Measurements from ENCODE around the gene MYO1G.
A peak's percentile ranks its signal among the peaks of the same experiment; 100 is the strongest.
"Not testable (repeated sequence)": the region's sequence is repeated elsewhere in the genome, so short reads cannot be mapped to it uniquely, and the experiment has no call there.

MYO1G gene

DNA sequence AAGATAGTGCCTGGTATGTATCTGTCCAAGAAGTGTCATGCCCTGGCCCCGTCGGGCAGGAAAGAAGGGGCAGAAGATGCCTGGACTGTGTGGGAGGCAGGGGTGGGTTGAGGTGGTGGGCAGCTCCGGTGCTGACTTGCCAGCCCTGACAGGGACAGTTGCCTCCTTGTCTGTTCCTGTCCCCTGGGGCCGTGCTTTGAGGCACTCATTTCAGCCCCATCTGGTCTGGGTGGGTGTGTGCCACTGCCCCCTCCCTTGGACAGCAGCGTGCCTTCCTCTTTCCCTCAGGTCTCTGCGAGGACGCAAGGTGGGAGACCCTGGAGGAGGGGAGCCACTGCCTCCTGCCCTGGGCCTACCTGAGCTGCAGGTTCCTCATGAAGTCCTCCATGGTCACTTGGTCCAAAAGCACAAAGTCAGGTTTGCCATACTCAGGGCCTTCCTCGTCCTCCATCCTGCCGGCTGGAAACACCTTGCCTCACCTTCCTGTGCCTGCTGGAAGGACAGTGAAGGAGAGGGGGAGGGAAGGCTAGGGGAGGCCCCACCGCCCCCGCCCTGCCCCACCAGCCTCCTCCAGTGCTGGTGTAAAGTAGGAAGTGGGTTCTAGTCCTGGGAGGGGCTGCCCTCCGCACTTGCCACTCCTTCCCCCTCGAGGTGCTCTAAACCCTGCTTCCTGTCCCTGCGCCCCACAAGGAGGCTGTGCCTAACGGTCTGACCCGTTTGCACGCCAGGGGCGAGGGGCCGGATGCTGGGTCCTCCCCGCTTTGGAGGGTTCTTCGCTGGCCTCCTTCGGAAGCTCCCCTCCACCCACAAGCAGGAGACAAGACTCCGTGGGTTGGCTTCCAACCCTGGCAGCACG is at the start of gene MYO1G:
Gene MYO1G, minus strand, starts transcription at position 505 of the 856 bp plus-strand sequence. Its CDS starts 54 bp downstream, at position 451.
- peak; percentile 86 for DNase-seq (ENCODE audit: low read depth)

- no peak for DNase-seq (ENCODE audit: low read depth)
Measured at GRCh38 chr7:45028138-45028919, 49.5 kb upstream of the MYO1G start.

GRCh38 chr7:45027774-45028114 is 48.9 kb upstream of the MYO1G start:
- DNase-seq (ENCODE audit: low read depth) = no peak

- no peak for DNase-seq (ENCODE audit: low read depth)
Measured at GRCh38 chr7:45026984-45027773, 48.4 kb upstream of the MYO1G start.

DNA sequence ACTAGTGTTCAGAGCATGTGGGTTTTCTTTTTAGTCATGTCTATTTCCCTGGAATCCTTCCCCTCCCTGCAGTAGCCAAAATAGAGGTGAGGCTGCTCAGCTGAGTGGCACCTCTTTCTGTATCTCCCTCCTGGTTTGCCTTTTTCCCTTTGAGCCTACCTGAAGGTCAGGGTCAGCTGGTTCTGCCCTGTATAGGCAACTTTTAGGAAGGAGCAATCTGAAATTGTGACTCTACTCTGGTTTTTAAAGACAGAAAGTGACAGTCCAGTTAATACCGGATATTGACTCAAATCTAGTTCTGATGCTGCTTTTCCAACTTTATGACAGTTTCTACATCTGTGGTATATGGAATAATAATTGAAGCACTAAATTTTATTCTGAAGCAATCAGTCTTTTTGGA is 47.2 kb upstream of the MYO1G start:
- no peak for DNase-seq (ENCODE audit: low read depth)

DNA sequence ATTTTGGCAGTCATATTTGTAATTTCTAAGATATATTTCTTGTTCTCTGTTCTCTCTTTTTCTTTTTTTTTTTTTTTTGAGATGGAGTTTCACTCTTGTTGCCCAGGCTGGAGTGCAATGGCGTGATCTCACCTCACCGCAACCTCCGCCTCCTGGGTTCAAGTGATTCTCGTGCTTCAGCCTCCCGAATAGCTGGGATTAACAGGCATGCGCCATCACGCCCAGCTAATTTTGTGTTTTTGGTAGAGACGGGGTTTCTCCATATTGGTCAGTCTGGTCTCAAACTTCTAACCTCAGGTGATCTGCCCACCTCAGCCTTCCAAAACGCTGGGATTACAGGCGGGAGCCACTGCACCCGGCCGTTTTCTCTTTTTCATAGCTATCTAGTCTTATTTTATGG is 46.7 kb upstream of the MYO1G start:
- DNase-seq (ENCODE audit: low read depth) = not testable (repeated sequence)

DNA sequence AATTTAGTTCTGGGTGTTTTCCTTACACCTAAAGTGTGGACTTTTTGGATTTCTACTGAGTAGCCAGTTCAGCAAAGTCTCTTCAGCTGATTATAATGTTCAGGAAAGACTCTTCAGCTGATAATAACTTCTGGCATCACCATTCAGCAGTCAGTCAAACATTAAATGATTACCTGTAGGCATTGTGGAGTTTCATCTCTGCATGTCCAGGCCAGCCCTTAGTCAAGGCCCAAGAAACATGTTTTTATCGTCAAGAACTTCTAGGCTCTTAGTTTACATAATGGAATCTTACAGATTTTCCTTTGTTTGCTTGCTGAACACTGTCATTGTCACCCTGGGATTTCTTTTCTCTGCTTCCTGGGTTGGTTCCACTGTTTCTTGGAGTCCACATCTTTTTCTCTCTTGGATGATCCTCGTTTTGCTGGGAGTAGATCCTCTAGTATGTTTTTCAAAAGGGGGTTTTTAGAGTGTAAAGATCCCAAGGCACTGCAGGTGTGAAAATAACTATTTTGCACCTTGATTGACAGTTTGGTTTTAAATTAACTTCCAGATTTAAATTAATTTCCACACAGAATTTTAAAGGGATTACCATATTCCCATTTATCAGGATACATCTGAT is 45.4 kb upstream of the MYO1G start:
- no peak for DNase-seq (ENCODE audit: low read depth)

DNA sequence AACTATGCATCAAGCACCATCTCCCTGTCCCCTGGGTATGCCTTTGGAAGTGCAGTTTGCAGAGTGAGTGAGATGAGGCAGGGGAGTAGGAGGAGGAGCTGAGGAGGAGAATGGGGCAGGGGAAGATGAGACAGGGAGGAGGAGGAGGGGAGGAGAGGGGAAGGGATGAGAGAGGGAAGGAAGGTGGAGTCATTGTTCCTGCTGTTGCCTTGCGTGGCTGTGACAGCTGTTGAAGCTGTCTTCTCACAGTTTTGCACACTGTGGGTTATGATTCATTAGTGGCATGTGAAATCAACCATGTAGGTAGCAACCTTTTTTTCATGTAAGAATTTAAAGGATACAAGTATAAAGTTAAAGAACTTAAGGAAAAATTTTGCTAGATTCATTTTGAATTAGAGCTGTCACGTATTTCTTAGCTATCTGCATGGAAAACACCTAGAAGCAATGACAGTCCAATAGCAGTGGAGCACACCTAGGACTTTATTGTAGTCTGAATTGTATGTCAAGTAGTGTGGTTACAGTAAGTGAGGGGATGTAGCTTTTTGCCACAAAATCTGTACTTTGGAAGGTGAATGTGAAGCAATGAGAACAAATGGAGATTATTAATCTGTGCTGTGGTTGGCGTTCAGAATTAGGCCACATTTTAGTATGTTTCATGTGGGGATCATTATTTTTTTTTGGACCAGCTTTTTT is 42.9 kb upstream of the MYO1G start:
- DNase-seq (ENCODE audit: low read depth) = no peak

DNA sequence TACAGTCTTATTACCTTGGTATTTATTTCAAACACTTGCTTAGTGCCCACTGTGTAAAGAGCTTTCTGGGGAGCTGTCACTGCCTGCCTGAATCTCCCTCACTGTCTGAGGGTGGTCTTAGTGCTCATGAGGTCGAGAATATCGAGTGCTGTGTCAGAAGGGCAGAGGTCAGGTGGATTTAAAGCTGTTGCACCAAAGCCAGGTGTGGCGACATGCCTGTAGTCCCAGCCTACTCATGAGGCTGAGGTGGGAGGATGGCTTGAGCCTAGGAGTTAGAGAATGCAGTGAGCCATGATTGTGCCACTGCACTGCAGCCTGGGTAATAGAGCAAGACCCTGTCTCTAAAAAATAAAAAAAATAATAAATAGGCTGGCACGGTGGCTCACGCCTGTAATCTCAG is 42.1 kb upstream of the MYO1G start:
- DNase-seq (ENCODE audit: low read depth) = no peak

DNA sequence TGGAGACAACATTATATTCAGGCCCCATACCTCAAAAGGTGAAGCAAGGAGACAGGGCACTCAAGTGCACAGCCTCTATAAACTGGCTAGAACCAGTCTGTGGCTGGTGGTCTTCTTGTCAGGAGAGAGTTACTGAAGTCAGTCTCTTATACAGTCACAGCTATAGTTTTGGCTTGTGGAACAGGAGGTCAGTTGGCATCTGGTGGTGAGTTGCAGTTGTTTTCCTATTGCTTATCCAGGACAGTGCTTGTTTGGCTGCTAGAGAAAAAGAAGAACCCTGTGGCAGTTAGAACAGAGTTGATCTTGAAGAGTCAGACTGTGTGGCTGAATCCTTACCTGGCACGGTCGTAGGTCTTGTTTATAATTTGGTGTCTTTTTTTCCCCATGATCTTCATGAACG is 38.4 kb upstream of the MYO1G start:
- DNase-seq (ENCODE audit: low read depth) = no peak

DNA sequence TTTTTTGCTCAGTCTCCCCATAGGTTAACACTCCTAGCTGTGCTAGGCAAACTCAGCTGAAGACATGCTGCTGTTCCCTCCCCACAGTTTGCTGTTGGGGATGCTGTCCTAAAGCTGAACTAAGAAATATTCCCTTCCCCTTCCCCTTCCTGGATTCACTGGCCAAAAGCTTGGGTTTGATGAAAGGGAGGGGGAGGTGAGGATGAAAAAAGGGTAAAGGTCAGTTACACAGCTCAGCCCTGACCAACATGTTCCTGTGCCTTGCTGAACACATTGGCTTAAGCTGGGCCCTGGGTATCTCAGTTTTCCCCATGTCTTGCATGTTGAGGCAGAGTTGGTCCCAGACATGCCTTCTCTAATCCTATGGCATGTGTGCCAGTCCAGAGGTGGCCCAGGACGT is 36.5 kb upstream of the MYO1G start:
- no peak for DNase-seq (ENCODE audit: low read depth)

DNA sequence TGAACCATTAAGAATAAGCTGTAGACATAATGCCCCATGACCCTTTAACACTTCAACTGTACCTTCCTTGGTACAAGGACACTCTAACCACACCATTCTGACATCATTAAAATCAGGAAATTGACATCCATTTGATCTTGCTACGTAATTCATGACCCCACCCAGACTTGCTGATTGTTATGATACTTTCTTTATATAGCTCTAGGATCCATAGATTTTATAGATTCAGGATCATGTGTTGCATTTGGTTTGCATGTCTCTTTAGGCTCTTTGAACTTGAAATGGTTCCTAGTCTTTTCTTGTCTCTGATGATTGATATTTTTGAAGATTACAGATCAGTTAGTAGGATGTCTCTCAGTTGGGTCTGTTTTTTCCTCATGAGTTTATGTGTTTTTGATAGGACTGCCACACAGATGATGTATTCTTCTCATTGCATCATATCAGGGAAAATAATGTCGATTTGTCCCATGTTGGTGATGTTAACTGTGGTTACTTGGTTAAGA is 34.7 kb upstream of the MYO1G start:
- DNase-seq (ENCODE audit: low read depth) = no peak

DNA sequence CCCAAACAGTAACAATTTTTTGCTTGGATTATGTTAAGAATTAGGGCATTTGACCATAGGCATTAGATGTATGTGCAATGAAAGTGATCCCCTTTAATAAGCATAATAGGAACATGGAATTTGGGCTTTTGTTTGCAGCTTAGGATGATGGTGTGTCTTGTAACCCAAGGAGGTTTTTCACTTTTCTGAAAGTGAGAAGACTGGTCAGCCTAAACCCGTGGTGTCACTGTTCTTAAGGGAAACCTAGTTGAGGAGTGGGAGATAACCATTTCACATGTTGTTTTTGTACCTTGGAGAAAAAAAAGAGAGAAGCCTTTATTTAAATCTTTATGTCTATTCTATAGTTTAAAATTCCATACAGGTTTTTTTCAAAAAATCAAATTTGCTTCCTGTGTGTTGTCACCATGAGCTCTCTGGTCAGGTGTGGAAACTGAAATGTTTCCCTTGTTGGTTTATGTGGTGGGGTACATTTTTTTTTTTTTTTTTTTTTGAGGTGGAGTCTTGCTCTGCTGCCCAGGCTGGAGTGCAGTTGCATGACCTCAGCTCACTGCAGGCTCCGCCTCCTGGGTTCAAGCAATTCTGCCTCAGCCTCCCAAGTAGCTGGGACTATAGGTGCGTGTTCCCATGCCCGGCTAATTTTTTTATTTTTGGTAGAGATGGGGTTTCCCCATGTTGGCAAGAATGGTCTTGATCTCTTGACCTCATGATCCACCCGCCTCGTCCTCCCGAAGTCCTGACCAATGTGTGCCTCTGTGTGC is 28.9 kb upstream of the MYO1G start:
- no peak for DNase-seq (ENCODE audit: low read depth)

GRCh38 chr7:45007106-45007505 is 28.3 kb upstream of the MYO1G start:
- DNase-seq (ENCODE audit: low read depth) = no peak

- no peak for DNase-seq (ENCODE audit: low read depth)
Measured at GRCh38 chr7:45003789-45004188, 25.0 kb upstream of the MYO1G start.

DNA sequence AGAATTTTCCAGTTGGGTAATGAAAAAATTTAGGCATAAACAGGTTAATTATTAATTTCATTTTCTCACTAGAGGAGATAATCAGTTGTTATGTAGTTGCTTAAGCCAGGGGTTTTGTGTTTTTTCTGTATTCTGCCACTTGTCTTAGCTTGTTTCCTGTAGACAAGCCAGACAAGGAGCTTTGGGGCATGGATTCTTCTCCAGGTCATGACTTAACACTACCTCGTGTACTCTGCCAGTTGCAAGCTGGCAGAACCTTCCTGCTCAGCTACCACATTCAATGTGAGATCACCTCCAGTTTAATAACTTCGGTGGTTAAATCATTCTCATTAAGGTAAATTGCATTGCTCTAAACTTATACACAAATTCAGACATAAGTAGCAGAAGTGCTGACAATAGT is 23.0 kb upstream of the MYO1G start:
- DNase-seq (ENCODE audit: low read depth) = no peak

DNA sequence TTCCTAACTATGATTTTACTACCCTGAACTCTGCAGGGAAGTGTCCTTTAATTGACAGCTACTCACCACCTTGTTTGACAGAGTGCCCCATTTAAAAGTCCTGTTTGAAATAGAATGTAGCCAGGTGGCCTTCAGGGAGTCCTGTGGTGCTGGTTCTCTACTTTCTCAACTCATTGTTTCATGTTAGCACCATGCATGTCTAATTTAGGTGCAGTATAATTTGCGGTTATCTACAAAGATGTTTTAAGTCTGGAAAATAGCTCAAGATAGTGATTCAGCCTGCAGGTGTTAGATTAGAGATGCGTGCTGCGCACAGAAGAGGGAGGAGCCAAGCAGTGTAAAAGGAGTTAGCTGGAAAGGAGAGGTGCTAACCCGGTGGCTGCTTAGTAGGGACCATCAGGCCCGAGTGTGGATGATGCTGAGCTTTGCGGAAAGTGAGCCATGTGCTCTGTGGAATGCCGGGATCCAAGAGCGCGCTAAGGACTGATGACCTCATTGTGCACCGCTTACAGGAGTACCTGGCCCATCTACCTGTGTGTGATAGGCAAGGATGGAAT is 22.4 kb upstream of the MYO1G start:
- DNase-seq (ENCODE audit: low read depth) = peak; percentile 46

DNA sequence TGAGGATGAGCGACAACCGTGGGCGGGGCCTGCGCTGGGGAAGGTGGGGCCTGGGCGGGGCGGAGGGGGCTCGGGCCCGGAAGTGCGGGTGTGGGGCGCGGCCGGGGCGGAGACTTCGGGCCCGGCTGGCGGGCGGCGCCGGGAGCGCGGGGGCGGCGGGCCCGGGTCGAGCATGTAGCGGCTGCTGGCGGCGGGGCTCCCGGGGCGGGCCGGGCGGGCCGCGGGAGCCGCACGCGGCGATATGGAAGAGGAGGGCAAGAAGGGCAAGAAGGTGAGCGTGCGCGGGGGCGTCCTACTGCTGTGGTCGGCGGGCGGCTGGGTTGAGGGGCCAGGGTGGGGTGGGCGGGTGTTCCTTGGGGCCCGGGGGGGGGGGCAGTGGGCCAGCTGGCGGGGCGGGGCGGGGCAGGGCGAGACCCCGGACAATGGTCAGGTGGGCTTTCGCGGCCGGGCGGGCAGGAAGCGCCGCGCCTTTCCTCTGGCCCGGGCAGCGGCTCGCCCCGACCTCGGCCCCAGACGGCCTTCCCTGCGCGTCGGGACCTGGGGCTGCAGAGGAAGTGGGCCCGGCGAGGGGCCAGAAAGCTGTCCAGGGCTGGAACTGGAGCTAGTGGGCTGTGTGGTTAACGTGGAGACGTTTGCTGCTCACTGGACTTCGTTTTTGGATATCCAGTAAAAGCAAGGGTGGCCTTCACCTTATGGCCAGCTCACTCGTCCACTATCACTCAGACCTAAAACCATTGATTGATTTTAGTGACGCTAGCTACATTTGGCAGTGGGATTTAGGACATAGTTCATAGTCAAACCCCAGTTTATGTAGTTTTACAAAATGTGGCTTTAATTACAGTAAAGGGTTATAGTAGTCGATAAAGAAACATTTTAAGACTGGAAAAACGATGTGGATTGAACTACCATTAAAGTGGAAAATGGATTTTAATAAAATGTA is 21.5 kb upstream of the MYO1G start, which contains the start of gene CCM2:
Gene CCM2, plus strand, starts transcription at position 109 of the 940 bp plus-strand sequence. Its CDS starts 133 bp downstream, at position 242.
- DNase-seq (ENCODE audit: low read depth) = no peak
